Left ventricle myocardium inferior (tissue), 1 donor: Measurements from ENCODE around the gene CDH6. TPM values are rescaled to one million over a fixed set of nuclear protein-coding genes. Genes with fewer than 3 reads are reported as not detected.

Experiments used
- DNase-seq: peaks from one replicate; pipeline ENCODE4 v3.0.0-alpha.2; 2020
- H3K27ac ChIP-seq: fragments of 200-600 bp; replicated peaks from 2 replicates; pipeline ENCODE4 v1.8.0; 2021
- H3K27me3 ChIP-seq: fragments of 200-600 bp; 2 replicates; pipeline ENCODE4 v1.8.0; 2021; ENCODE audit warnings: low read depth
- H3K36me3 ChIP-seq: fragments of 200-600 bp; 2 replicates; pipeline ENCODE4 v1.8.0; 2021
- H3K4me1 ChIP-seq: fragments of 200-600 bp; 2 replicates; pipeline ENCODE4 v1.8.0; 2021
- H3K4me3 ChIP-seq: fragments of 200-600 bp; 2 replicates; pipeline ENCODE4 v1.8.0; 2021; ENCODE audit warnings: mild to moderate bottlenecking, moderate library complexity
- H3K9me3 ChIP-seq: fragments of 200-600 bp; replicated peaks from 2 replicates; pipeline ENCODE4 v1.8.0; 2021
- intact Hi-C: fragments of 100-400 bp; cut with micrococcal nuclease; formaldehyde crosslinking; loops from one replicate; pipeline ENCODE4 v1.11.0; 2022
- total RNA-seq: library from RNA; stranded (reverse); fragmentation: NEBNext Ultra II Directional; extraction: Animal tissue kit (Norgen Biotek cat#: 25700); gene quantifications from one replicate; pipeline ENCODE4 v1.2.1, GENCODE V29; 2021
- TF ChIP-seq, protein P1 (sequence below): fragments of 200-600 bp; IDR thresholded peaks from 2 replicates; pipeline ENCODE4 v1.8.0; 2021; ENCODE audit warnings: antibody characterized with exemption, mild to moderate bottlenecking, borderline replicate concordance
- donor health status: DM: no; HTN: yes; CAD: no; lungs with severe emphysema.

Gene CDH6
- total RNA-seq, 1 donor from 2014 or later, result 2.8 TPM

DNA sequence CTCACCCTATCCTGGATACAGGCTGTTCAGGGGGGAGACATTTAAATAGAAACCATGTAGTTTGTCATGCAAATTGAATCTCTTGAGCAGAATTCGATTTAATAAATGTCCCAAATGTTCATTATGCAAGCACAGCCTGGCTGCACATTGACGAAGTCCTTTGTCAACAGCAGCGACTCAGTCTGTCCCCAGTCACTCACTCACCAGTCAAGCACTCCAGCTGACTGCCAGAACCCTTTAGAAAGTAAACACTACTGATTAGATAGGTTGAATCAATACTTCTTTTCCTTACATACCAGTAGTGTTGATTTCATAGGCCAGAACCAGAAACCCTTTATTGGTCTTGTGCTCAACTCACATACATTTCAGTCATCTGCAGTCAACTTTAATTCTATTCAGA, 27.5 kb downstream of the CDH6 start:
- no peaks in the 10 kb centered on the region for H3K9me3 ChIP-seq
- H3K27me3 ChIP-seq, result no peaks in the 10 kb centered on the region
- peaks cover 7% of the 10 kb centered on the region for H3K4me1 ChIP-seq
- peak overlapping the region; percentile 27 for H3K27ac ChIP-seq
- DNase-seq, result no peak
- intact Hi-C loops, result no loop called here
- TF ChIP-seq, protein P1, sequence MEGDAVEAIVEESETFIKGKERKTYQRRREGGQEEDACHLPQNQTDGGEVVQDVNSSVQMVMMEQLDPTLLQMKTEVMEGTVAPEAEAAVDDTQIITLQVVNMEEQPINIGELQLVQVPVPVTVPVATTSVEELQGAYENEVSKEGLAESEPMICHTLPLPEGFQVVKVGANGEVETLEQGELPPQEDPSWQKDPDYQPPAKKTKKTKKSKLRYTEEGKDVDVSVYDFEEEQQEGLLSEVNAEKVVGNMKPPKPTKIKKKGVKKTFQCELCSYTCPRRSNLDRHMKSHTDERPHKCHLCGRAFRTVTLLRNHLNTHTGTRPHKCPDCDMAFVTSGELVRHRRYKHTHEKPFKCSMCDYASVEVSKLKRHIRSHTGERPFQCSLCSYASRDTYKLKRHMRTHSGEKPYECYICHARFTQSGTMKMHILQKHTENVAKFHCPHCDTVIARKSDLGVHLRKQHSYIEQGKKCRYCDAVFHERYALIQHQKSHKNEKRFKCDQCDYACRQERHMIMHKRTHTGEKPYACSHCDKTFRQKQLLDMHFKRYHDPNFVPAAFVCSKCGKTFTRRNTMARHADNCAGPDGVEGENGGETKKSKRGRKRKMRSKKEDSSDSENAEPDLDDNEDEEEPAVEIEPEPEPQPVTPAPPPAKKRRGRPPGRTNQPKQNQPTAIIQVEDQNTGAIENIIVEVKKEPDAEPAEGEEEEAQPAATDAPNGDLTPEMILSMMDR, result no peak
- H3K36me3 ChIP-seq, result no peaks in the 10 kb centered on the region
- no peak overlapping the region for H3K4me3 ChIP-seq

DNA sequence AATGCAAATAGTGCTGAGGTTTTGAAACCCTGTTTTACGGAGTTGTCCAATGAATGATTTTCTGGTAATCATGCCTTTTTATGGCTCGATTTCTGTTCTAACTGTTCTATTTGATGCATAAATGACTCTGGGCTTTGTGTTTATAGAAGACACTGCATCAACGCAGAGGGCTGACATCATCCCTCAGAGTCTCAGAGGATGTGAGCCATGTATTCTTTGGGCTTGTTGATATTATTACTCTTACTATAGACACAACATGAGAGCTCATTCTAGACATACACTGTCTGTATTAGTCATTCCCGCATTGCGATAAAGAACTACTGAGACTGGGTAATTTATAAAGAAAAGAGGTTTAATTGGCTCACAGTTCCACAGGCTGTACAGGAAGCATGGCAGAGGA, 31.6 kb downstream of the CDH6 start:
- no peak for DNase-seq
- Histone ChIP-seq H3K36me3 (no peaks in the 10 kb centered on the region), H3K4me3 (no peak overlapping the region), H3K9me3 (no peaks in the 10 kb centered on the region), H3K4me1 (peaks cover 21% of the 10 kb centered on the region), H3K27ac (peak overlapping the region; percentile 1), H3K27me3 (no peaks in the 10 kb centered on the region)
- intact Hi-C loops, result no loop called here
- TF ChIP-seq, protein P1, result no peak

DNA sequence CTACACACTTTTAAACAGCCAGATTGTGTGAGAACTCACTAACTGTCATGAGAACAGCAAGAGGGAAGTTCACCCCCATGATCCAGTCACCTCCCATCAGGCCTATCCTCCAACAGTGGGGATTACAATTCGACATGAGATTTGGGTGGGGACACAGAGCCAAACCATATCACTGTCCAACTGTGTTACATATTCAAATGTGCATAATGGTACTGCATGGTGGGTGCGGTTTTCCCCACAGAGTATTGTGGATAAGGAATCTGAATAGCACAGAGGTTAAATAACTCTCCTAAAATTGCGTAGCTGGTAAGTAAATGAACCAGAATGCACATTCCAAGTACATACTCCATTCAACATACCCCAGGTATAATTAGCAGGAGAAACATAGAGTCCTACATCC, 32.1 kb downstream of the CDH6 start:
- Histone ChIP-seq H3K4me3 (no peak overlapping the region), H3K27ac (peak overlapping the region; percentile 1), H3K4me1 (peaks cover 21% of the 10 kb centered on the region), H3K36me3 (no peaks in the 10 kb centered on the region), H3K9me3 (no peaks in the 10 kb centered on the region), H3K27me3 (no peaks in the 10 kb centered on the region)
- intact Hi-C loops, result no loop called here
- TF ChIP-seq, protein P1, result no peak
- DNase-seq, result no peak

DNA sequence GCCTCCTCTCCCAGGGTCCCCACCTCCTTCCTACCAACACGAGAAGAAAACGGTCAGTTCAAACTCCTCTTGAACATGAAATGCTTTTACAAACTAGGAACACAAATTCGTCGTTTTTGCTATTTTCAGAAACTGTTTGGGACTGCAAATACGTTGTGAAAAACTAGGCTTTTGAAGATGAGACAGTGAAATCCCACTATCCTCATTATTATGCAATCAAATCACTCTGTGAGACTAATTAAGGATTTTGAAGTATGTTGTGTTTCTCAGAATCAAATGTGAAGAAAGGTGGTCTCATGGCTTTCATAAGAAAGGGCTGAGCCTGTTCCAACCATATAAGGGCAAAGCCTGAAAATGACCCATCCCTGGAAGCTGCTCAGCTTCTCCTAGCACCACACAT, 33.2 kb downstream of the CDH6 start:
- Histone ChIP-seq H3K4me1 (peaks cover 19% of the 10 kb centered on the region), H3K4me3 (no peak overlapping the region), H3K36me3 (no peaks in the 10 kb centered on the region), H3K27me3 (no peaks in the 10 kb centered on the region), H3K9me3 (no peaks in the 10 kb centered on the region), H3K27ac (peak overlapping the region; percentile 13)
- no peak for DNase-seq
- intact Hi-C loops, result no loop called here
- TF ChIP-seq, protein P1, result no peak

DNA sequence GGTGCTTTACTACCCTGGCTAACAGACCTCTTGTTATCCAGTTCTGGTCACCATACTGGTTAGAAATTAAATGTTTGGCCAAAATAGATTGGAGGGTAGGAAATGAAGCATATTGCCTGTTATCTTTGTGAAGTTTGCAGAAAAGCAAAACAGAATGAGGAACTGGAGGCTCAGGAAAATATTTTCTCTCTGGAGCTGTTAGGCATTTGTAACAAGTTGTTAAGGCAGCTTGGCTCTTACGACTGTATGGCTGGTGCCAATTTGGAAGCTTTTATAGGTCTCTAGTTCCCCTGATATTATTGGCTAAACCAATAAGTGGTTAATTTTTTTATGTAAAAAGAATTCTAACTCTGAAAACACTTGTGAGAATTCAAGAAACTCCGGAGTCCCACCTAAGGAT, 35.8 kb downstream of the CDH6 start:
- Histone ChIP-seq H3K27ac (no peak overlapping the region), H3K36me3 (no peaks in the 10 kb centered on the region), H3K4me3 (no peak overlapping the region), H3K9me3 (no peaks in the 10 kb centered on the region), H3K27me3 (no peaks in the 10 kb centered on the region), H3K4me1 (peaks cover 28% of the 10 kb centered on the region)
- TF ChIP-seq, protein P1, result no peak
- intact Hi-C loops, result no loop called here
- no peak for DNase-seq
